Duodenal mucosa (tissue), 2 donors: ENCODE data around the gene XBP1.
"Not testable (repeated sequence)": the region's sequence is repeated elsewhere in the genome, so short reads cannot be mapped to it uniquely, and the experiment has no call there.

Source experiments
- H3K27ac ChIP-seq: one replicate; pipeline ENCODE4 v1.7.0; 2013; ENCODE audit warnings: low read depth, low read length
- H3K27me3 ChIP-seq, 2 donors: one replicate each; pipeline ENCODE4 v1.7.0; 2013; ENCODE audit warnings: low read length in 2 of 2, control low read depth in 1 of 2; ENCODE audit not compliant: insufficient read depth in 2 of 2, control insufficient read depth in 1 of 2
- H3K36me3 ChIP-seq, 2 donors: one replicate each; pipeline ENCODE4 v1.7.0; 2013; ENCODE audit warnings: low read length in 2 of 2, control low read depth in 1 of 2; ENCODE audit not compliant: insufficient read depth in 2 of 2, control insufficient read depth in 1 of 2
- H3K4me1 ChIP-seq, 2 donors: one replicate each; pipeline ENCODE4 v1.7.0; 2013; ENCODE audit warnings: low read length in 2 of 2, control low read depth in 1 of 2; ENCODE audit not compliant: insufficient read depth in 2 of 2, control insufficient read depth in 1 of 2
- H3K4me3 ChIP-seq, 2 donors: one replicate each; pipeline ENCODE4 v1.7.0; 2013; ENCODE audit warnings: low read length in 2 of 2, low read depth in 1 of 2
- H3K9ac ChIP-seq, 2 donors: one replicate each; pipeline ENCODE4 v1.7.0; 2013; ENCODE audit warnings: low read length in 2 of 2, low read depth in 1 of 2
- H3K9me3 ChIP-seq, 2 donors: one replicate each; pipeline ENCODE4 v1.7.0; 2013; ENCODE audit warnings: low read length in 2 of 2, control low read depth in 1 of 2; ENCODE audit not compliant: control insufficient read depth in 1 of 2

XBP1 gene

DNA sequence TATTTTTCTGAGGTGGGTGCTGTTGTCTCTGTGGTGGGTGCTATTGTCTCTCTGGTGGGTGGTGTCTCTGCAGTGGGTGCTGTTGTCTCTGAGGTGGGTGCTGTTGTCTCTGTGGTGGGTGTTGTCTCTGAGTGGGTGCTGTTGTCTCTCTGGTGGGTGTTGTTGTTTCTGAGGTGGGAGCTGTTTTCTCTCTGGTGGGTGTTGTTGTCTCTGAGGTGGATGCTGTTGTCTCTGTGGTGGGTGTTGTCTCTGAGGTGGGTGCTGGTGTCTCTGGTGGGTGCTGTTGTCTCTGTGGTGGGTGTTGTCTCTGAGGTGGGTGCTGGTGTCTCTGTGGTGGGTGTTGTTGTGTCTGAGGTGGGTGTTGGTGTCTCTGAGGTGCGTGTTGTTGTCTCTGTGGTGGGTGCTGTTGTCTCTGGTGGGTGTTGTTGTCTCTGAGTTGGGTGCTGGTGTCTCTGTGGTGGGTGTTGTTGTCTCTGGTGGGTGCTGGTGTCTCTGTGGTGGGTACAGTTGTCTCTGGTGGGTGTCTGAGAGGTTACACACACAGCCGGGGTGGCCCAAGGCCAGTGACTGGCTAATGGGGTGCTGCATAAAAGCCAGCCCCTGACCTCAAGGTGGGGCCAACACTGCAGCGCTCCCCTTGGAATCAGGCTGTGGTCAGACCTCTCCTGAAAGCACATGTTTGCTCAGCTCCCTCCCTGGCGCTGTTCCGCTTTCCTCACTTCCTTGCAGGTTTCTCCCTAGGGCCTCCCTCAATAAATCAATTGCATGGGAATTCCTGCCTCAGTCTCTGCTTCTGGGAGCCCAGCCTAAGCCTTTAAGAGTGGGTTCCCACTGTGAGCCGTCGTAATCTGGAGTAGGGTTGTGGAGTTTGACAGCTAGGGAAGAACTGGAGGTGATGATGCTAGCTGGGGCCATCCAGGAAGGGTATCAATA lies 31.0 kb upstream of the XBP1 start:
- no peak overlapping the region for H3K9ac ChIP-seq
- peaks cover 6% of the 10 kb centered on the region in 2 donors for H3K4me1 ChIP-seq
- H3K36me3 ChIP-seq, result no peaks in the 10 kb centered on the region
- H3K4me3 ChIP-seq, result no peak overlapping the region
- no peaks in the 10 kb centered on the region for H3K27me3 ChIP-seq
- H3K9me3 ChIP-seq, result no peaks in the 10 kb centered on the region
- no peak overlapping the region for H3K27ac ChIP-seq

DNA sequence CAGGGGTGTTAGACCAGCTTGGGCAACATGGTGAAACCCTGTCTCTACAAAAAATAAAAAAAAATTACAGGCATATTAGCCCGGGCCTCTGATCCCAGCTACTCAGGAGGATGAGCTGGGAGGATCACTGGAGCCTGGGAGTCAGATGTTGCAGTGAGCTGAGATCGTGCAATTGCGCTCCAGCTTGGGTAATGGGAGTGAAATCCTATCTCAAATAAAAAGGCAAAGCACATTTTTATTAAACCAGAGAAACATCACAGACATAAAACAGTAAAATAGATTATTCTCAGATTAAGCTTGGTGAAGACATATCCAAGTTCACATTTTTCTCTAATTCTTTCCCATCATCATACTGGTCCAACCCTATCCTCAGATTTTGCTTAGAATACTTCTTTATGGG lies 30.1 kb upstream of the XBP1 start:
- Histone ChIP-seq H3K9me3 (no peaks in the 10 kb centered on the region), H3K4me1 (peaks cover 6% of the 10 kb centered on the region in 2 donors), H3K4me3 (no peak overlapping the region), H3K27ac (no peak overlapping the region), H3K36me3 (no peaks in the 10 kb centered on the region), H3K9ac (no peak overlapping the region), H3K27me3 (no peaks in the 10 kb centered on the region)

DNA sequence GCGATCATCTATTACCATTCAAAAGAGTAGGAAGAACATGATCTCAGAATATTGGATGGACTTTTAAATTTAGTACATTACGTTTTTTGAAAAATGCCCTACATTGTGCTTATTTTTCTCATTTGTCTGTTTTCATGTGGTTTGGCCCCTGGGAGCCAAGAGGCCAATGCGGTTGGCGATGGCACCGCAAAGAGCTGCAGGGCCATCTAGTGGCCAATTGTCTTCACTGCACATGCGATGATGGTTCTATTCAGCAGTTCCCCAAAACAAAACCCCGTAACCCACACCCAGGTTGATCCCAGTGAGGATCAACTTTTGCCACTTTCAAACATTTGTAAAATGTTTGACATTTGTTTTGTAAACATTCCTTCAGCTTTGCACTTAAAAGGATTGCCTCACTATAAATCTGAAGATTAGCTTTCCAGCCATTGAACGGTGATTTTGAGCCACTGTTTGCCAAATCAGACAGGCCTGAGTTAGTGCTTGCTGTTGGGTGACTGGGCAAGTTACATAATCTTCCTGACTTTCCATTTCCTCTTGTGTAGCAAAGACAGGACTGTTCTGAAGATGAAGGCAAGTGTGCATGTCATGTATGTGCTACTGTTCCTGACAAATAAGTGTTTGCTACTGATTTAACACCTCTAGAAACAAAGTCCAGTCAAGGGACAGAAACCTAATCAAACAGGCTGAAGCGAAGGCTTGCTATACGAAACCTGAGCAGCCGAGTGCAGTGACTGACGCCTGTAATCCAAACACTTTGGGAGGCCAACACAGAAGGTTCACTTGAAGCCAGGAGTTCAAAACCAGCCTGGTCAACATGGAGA lies 29.2 kb upstream of the XBP1 start:
- no peak overlapping the region for H3K27ac ChIP-seq
- H3K9ac ChIP-seq, result no peak overlapping the region
- peaks cover 6% of the 10 kb centered on the region in 2 donors for H3K4me1 ChIP-seq
- peak overlapping the region in 1 of 2 donors; percentile 23 for H3K4me3 ChIP-seq
- no peaks in the 10 kb centered on the region for H3K36me3 ChIP-seq
- no peaks in the 10 kb centered on the region for H3K9me3 ChIP-seq
- H3K27me3 ChIP-seq, result no peaks in the 10 kb centered on the region

DNA sequence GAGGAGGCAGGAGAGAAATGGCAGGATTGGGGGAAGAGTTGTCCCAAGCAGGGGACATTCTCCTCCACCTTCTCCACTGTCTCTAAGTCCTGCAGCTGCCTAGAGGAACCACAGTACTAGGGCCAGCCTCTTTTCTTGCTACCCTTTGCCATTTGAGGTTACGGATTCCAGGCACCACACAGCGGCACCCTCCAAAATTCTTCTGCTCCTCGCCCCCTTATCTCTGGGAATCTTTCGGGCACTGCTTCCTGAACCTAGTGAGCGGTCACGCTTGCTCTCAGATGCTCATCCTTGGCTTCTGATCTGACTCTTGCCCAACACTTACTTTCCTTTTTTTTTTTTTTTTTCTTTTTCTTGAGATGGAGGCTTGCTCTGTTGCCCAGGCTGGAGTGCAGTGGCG lies 26.6 kb upstream of the XBP1 start:
- no peaks in the 10 kb centered on the region for H3K27me3 ChIP-seq
- no peak overlapping the region for H3K27ac ChIP-seq
- no peak overlapping the region for H3K4me3 ChIP-seq
- H3K4me1 ChIP-seq, result peaks cover 6 to 9% of the 10 kb centered on the region in 2 donors
- no peaks in the 10 kb centered on the region for H3K36me3 ChIP-seq
- no peaks in the 10 kb centered on the region for H3K9me3 ChIP-seq
- H3K9ac ChIP-seq, result no peak overlapping the region

DNA sequence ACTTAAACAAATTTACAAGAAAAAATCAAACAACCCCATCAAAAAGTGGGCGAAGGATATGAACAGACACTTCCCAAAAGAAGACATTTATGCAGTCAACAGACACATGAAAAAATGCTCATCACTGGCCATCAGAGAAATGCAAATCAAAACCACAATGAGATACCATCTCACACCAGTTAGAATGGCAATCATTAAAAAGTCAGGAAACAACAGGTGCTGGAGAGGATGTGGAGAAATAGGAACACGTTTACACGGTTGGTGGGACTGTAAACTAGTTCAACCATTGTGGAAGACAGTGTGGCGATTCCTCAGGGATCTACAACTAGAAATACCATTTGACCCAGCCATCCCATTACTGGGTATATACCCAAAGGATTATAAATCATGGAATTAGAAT lies 26.1 kb upstream of the XBP1 start:
- H3K9me3 ChIP-seq, H3K9ac ChIP-seq, H3K4me3 ChIP-seq, H3K27ac ChIP-seq, H3K36me3 ChIP-seq, H3K27me3 ChIP-seq: not testable (repeated sequence)
- H3K4me1 ChIP-seq, result peaks cover 6 to 11% of the 10 kb centered on the region in 2 donors

DNA sequence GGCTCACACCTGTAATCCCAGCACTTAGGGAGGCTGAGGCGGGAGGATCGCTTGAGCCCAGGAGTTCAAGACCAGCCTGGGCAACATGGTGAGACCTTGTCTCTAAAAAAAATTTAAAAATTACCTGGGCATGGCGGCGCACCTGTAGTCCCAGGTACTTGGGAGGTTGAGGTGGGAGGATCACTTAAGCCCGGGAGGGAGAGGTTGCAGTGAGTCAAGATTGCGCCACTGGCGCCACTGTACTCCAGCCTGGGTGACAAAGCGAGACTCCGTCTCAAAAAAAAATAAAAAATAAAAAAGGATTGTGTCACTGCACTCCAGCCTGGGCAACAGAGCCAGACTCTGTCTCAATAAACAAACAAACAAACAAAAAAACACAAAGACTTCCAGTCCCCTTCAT lies 24.1 kb upstream of the XBP1 start:
- H3K36me3 ChIP-seq, H3K9me3 ChIP-seq, H3K9ac ChIP-seq, H3K4me3 ChIP-seq, H3K27ac ChIP-seq, H3K27me3 ChIP-seq: not testable (repeated sequence)
- peaks cover 6 to 10% of the 10 kb centered on the region in 2 donors for H3K4me1 ChIP-seq

DNA sequence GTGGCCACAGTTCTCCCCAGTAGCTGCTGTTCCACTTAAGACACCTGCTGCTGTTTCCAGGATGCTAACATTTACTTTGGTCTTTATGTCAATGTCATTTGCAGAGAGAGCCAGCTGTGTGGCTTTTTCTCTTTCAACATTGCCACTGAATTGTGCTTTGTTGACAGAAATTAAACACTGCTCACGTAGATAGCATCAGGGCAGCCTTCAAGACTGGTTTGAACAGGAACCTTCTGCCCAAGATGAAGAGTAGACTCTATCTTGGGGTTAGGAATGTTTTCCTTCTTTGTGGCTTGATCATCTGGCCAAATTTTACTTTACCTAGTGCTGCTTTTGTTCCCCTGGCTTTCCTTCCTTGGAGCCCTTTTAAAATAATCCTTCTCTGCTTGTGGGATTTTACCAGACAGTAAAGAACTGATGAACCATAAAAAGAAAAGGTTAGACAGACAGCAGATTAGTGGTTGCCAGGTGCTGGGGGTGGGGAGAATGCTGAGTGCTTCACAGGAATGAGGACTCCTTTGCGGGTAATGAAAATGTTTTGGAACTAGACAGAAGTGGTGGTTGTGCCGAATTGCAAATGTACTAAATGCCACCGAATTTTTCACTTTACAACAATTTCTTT lies 22.7 kb upstream of the XBP1 start:
- Histone ChIP-seq H3K36me3 (no peaks in the 10 kb centered on the region), H3K4me1 (peaks cover 20 to 24% of the 10 kb centered on the region in 2 donors), H3K27ac (no peak overlapping the region), H3K9ac (peak overlapping the region in 1 of 2 donors; percentile 21), H3K4me3 (no peak overlapping the region), H3K27me3 (no peaks in the 10 kb centered on the region), H3K9me3 (no peaks in the 10 kb centered on the region)

DNA sequence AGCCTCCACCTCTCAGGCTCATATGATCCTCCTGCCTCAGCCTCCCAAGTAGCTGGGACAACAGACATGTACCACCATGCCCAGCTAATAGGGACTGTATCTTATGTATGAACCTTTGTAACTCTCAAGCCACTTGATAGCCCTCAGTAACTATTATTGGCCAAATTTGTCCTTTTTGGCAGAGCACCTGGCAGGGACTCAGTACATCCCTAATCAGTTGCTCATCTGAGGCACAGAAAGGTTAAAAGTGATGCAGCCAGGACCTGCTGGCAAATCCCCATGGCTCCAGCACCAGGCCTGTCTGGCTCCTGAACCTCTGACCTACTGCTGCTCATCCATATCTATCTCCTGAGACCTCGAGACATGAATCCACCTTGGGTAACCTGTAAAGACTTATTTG lies 21.1 kb upstream of the XBP1 start:
- Histone ChIP-seq H3K36me3 (no peaks in the 10 kb centered on the region), H3K27ac (no peak overlapping the region), H3K9me3 (no peaks in the 10 kb centered on the region), H3K27me3 (no peaks in the 10 kb centered on the region), H3K9ac (no peak overlapping the region), H3K4me1 (peaks cover 21 to 27% of the 10 kb centered on the region in 2 donors), H3K4me3 (no peak overlapping the region)

DNA sequence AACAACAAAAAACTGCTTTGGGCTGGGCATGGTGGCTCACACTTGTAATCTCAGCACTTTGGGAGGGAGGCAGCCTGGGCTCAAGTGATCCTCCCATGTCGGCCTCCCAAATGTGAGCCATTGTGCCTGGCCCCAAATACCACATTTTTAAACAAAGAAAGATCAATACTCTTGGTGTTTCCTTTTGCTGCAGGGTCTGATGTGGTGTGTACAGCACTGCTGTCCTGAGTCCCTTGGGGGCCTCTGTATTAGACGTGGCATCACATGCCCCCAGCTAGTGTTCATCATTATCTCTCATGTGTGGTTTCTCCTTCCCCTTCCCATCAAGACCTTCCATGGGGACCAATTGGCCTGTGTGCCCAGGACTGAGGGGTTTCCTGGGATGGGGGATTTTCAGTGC lies 20.5 kb upstream of the XBP1 start:
- H3K4me3 ChIP-seq, result no peak overlapping the region
- H3K27me3 ChIP-seq, result no peaks in the 10 kb centered on the region
- no peaks in the 10 kb centered on the region for H3K9me3 ChIP-seq
- peaks cover 21 to 27% of the 10 kb centered on the region in 2 donors for H3K4me1 ChIP-seq
- no peak overlapping the region for H3K9ac ChIP-seq
- no peak overlapping the region for H3K27ac ChIP-seq
- no peaks in the 10 kb centered on the region for H3K36me3 ChIP-seq
